Fibroblast of lung (primary cell): ENCODE results near the gene ZNF605.
"Not testable (repeated sequence)": the region's sequence is repeated elsewhere in the genome, so short reads cannot be mapped to it uniquely, and the experiment has no call there.

Source experiments
- CTCF ChIP-seq, 2 donors: IDR thresholded peaks in 1 of 2; conservative IDR thresholded peaks in 1 of 2; 1 replicate in 1 of 2; 2 replicates in 1 of 2; pipeline ENCODE4 v1.5.1; 2011 to 2012; ENCODE audit warnings: low read length in 2 of 2, control low read depth in 1 of 2, inconsistent platforms in 1 of 2, low read depth in 1 of 2, mild to moderate bottlenecking in 1 of 2
- EZH2 ChIP-seq: IDR thresholded peaks from 2 replicates; pipeline ENCODE4 v1.5.1; 2012; ENCODE audit warnings: low read length, control low read depth, mild to moderate bottlenecking; ENCODE audit errors: missing control alignments

DNA sequence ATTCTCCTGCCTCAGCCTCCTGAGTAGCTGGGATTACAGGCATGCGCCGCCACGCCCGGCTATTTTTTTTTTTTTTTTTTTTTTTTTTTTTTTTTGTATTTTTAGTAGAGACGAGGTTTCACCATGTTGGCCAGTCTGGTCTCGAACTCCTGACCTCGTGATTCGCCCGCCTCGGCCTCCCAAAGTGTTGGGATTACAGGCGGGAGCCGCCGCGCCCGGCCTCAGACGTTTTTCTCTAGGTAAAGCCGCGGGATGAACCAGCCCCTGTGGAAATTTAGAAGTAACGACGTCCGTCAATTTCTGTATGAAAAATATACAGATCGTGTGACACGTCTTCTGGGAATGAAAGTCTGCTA is 48.3 kb downstream of the ZNF605 start:
- TF ChIP-seq CTCF (conservative IDR thresholded peaks at IDR 0.05 in 1 of 2, IDR thresholded peaks at IDR 0.05 in 1 of 2; ENCODE audit: low read depth in 1 of 2, low read length in 2 of 2); EZH2: not testable (repeated sequence)
